ENCODE data around the gene RPL28.

- no peak for TF ChIP-seq REST (IDR thresholded peaks at IDR 0.05)
- TF ChIP-seq ZBTB33 (IDR thresholded peaks at IDR 0.05) = no peak
- TF ChIP-seq JUND (IDR thresholded peaks at IDR 0.05) = no peak
- no peak for TF ChIP-seq RAD21 (IDR thresholded peaks at IDR 0.05)
- TF ChIP-seq TAF1 (conservative IDR thresholded peaks at IDR 0.05) = no peak
- TF ChIP-seq CTCF (IDR thresholded peaks at IDR 0.05; ENCODE audit: low read depth, low read length, missing input control) = no peak
- no peak for TF ChIP-seq NR2F2 (IDR thresholded peaks at IDR 0.05)
- no peak for TF ChIP-seq EGR1 (IDR thresholded peaks at IDR 0.05; ENCODE audit: low read depth in 2 of 2)
- no peak for TF ChIP-seq SP1 (IDR thresholded peaks at IDR 0.05)
- TF ChIP-seq MAX (IDR thresholded peaks at IDR 0.05) = no peak
- no peak for TF ChIP-seq YY1 (IDR thresholded peaks at IDR 0.05)
- no peak for TF ChIP-seq GABPA (IDR thresholded peaks at IDR 0.05 in 1 of 2, conservative IDR thresholded peaks at IDR 0.05 in 1 of 2)
- no peak for TF ChIP-seq FOXA1 (IDR thresholded peaks at IDR 0.05)
Measured at GRCh38 chr19:55446060-55446459, 60.3 kb downstream of the RPL28 start.

Measured in liver (tissue), 3 donors.